Neural cell (in vitro differentiated cells): Measurements from ENCODE around the gene RAB11FIP3. TPM values are rescaled to one million over a fixed set of nuclear protein-coding genes. Genes with fewer than 3 reads are reported as not detected.

Experiments used
- H2AFZ ChIP-seq: fragments of 200-600, 300-800 bp; sonication (generic), shearing (Covaris generic); 2 replicates; pipeline ENCODE4 v1.6.0; 2014; ENCODE audit warnings: low read depth, mild to moderate bottlenecking, antibody characterized with exemption, low read length, moderate library complexity
- H3F3A ChIP-seq: fragments of 200-600 bp; shearing (Covaris generic); 2 replicates; pipeline ENCODE4 v1.6.1; 2016; ENCODE audit warnings: mild to moderate bottlenecking, moderate library complexity, mixed read lengths, antibody characterized with exemption, low read length; ENCODE audit not compliant: insufficient read depth, poor library complexity, severe bottlenecking
- H3K27ac ChIP-seq: fragments of 200-600, 300-800 bp; sonication (generic), shearing (Covaris generic); 2 replicates; pipeline ENCODE4 v1.5.1; 2014; ENCODE audit warnings: mild to moderate bottlenecking, low read length, moderate library complexity
- H3K27me3 ChIP-seq: fragments of 300-800, 200-600 bp; sonication (generic), shearing (Covaris generic); 2 replicates; pipeline ENCODE4 v1.6.0; 2014; ENCODE audit warnings: mild to moderate bottlenecking, low read depth, low read length, moderate library complexity; ENCODE audit not compliant: insufficient read depth
- H3K36me3 ChIP-seq: fragments of 300-800, 200-600 bp; sonication (generic), shearing (Covaris generic); 2 replicates; pipeline ENCODE4 v1.5.1; 2014; ENCODE audit warnings: mild to moderate bottlenecking, antibody characterized with exemption, low read length, moderate library complexity; ENCODE audit not compliant: insufficient read depth
- H3K4me2 ChIP-seq: fragments of 300-800, 200-600 bp; sonication (generic), shearing (Covaris generic); 2 replicates; pipeline ENCODE4 v1.6.0; 2014; ENCODE audit warnings: mild to moderate bottlenecking, low read length
- H3K4me3 ChIP-seq: fragments of 300-800, 200-600 bp; sonication (generic), shearing (Covaris generic); 2 replicates; pipeline ENCODE4 v1.5.1; 2014; ENCODE audit warnings: mild to moderate bottlenecking, low read length, moderate library complexity
- H3K79me2 ChIP-seq: fragments of 200-600 bp; shearing (Covaris generic); replicated peaks from 2 replicates; pipeline ENCODE4 v1.6.0; 2014; ENCODE audit warnings: mild to moderate bottlenecking, low read length, moderate library complexity; ENCODE audit not compliant: insufficient read depth
- H3K9ac ChIP-seq: fragments of 300-800, 200-600 bp; sonication (generic), shearing (Covaris generic); 2 replicates; pipeline ENCODE4 v1.6.1; 2016; ENCODE audit warnings: mild to moderate bottlenecking, low read length, mixed read lengths
- H3K9me2 ChIP-seq: fragments of 200-600 bp; shearing (Covaris generic); 2 replicates; pipeline ENCODE4 v1.6.1; 2016; ENCODE audit warnings: mild to moderate bottlenecking, low read length, mixed read lengths; ENCODE audit not compliant: insufficient read depth
- H3K9me3 ChIP-seq: fragments of 200-600, 300-800 bp; sonication (generic), shearing (Covaris generic); 2 replicates; pipeline ENCODE4 v1.6.1; 2016; ENCODE audit warnings: mild to moderate bottlenecking, mixed run types, low read length, moderate library complexity, mixed read lengths
- H4K20me1 ChIP-seq: fragments of 200-600 bp; shearing (Covaris generic); 2 replicates; pipeline ENCODE4 v1.6.1; 2016; ENCODE audit warnings: mild to moderate bottlenecking, mixed run types; ENCODE audit not compliant: insufficient read depth
- CTCF ChIP-seq: fragments of 450-650 bp; IDR thresholded peaks from 2 replicates; pipeline ENCODE4 v1.5.1; 2014; ENCODE audit warnings: antibody characterized with exemption, mild to moderate bottlenecking, moderate library complexity; ENCODE audit not compliant: poor library complexity, severe bottlenecking
- EP300 ChIP-seq: fragments of 450-650 bp; conservative IDR thresholded peaks from 2 replicates; pipeline ENCODE4 v1.6.1; 2014; ENCODE audit warnings: antibody characterized with exemption, mild to moderate bottlenecking, moderate library complexity; ENCODE audit not compliant: poor library complexity, severe bottlenecking
- EZH2 ChIP-seq: fragments of 200-600, 300-800 bp; shearing (Covaris generic), sonication (generic); IDR thresholded peaks from 2 replicates; pipeline ENCODE4 v1.6.1; 2014; ENCODE audit warnings: antibody characterized with exemption, low read length, borderline replicate concordance, mild to moderate bottlenecking; ENCODE audit not compliant: insufficient read depth, poor library complexity, severe bottlenecking
- MXI1 ChIP-seq: fragments of 450-650 bp; conservative IDR thresholded peaks from 2 replicates; pipeline ENCODE4 v1.6.1; 2014; ENCODE audit warnings: antibody characterized with exemption, mild to moderate bottlenecking; ENCODE audit not compliant: poor library complexity, severe bottlenecking
- POLR2AphosphoS5 ChIP-seq: IDR thresholded peaks from 2 replicates; pipeline ENCODE4 v1.6.1; 2012
- RAD21 ChIP-seq: fragments of 450-650 bp; conservative IDR thresholded peaks from 2 replicates; pipeline ENCODE4 v1.6.1; 2014; ENCODE audit warnings: antibody characterized with exemption, mild to moderate bottlenecking, moderate library complexity
- SMC3 ChIP-seq: fragments of 450-650 bp; conservative IDR thresholded peaks from 2 replicates; pipeline ENCODE4 v1.6.1; 2014; ENCODE audit warnings: antibody characterized with exemption, mild to moderate bottlenecking, moderate library complexity; ENCODE audit not compliant: poor library complexity
- TAF1 ChIP-seq: IDR thresholded peaks from 2 replicates; pipeline ENCODE4 v1.6.1; 2012; ENCODE audit warnings: low read depth
- polyA plus RNA-seq: library from polyadenylated mRNA; depleted of rRNA; stranded (reverse); fragments of >200 nt; gene quantifications from 2 replicates; pipeline ENCODE4 v1.2.3, GENCODE V29; 2014
- TF ChIP-seq, protein P1 (sequence below): IDR thresholded peaks from 2 replicates; pipeline ENCODE4 v1.6.1; 2012; ENCODE audit warnings: borderline replicate concordance

Gene RAB11FIP3
- polyA plus RNA-seq, 1 donor from 2014 or later: 55.0 TPM

GRCh38 chr16:378821-379182 lies 46.6 kb upstream of the RAB11FIP3 start:
- H3F3A ChIP-seq: no peaks in the 10 kb centered on the region
- no peak overlapping the region for H3K9ac ChIP-seq
- no peak overlapping the region for H3K27ac ChIP-seq
- no peaks in the 10 kb centered on the region for H3K36me3 ChIP-seq
- no peak overlapping the region for H3K4me3 ChIP-seq
- no peak for TF ChIP-seq EZH2
- TF ChIP-seq CTCF: no peak
- TF ChIP-seq MXI1: no peak
- no peak for TF ChIP-seq EP300
- TF ChIP-seq POLR2AphosphoS5: no peak
- TF ChIP-seq, protein P1, sequence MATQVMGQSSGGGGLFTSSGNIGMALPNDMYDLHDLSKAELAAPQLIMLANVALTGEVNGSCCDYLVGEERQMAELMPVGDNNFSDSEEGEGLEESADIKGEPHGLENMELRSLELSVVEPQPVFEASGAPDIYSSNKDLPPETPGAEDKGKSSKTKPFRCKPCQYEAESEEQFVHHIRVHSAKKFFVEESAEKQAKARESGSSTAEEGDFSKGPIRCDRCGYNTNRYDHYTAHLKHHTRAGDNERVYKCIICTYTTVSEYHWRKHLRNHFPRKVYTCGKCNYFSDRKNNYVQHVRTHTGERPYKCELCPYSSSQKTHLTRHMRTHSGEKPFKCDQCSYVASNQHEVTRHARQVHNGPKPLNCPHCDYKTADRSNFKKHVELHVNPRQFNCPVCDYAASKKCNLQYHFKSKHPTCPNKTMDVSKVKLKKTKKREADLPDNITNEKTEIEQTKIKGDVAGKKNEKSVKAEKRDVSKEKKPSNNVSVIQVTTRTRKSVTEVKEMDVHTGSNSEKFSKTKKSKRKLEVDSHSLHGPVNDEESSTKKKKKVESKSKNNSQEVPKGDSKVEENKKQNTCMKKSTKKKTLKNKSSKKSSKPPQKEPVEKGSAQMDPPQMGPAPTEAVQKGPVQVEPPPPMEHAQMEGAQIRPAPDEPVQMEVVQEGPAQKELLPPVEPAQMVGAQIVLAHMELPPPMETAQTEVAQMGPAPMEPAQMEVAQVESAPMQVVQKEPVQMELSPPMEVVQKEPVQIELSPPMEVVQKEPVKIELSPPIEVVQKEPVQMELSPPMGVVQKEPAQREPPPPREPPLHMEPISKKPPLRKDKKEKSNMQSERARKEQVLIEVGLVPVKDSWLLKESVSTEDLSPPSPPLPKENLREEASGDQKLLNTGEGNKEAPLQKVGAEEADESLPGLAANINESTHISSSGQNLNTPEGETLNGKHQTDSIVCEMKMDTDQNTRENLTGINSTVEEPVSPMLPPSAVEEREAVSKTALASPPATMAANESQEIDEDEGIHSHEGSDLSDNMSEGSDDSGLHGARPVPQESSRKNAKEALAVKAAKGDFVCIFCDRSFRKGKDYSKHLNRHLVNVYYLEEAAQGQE: no peak
- no peak for TF ChIP-seq SMC3
- TF ChIP-seq TAF1: no peak
- no peak for TF ChIP-seq RAD21
- H3K27me3 ChIP-seq: no peaks in the 10 kb centered on the region
- H3K9me2 ChIP-seq: no peaks in the 10 kb centered on the region
- peaks cover 4% of the 10 kb centered on the region for H4K20me1 ChIP-seq
- no peak overlapping the region for H2AFZ ChIP-seq
- H3K79me2 ChIP-seq: peaks cover 6% of the 10 kb centered on the region
- no peak overlapping the region for H3K4me2 ChIP-seq
- no peaks in the 10 kb centered on the region for H3K9me3 ChIP-seq

- H3K4me3 ChIP-seq: no peak overlapping the region
- TF ChIP-seq EP300 (no peak), EZH2 (no peak), RAD21 (no peak), CTCF (no peak), POLR2AphosphoS5 (no peak), MXI1 (no peak), SMC3 (no peak), TAF1 (no peak)
- TF ChIP-seq, protein P1: no peak
- H3K9me2 ChIP-seq: no peaks in the 10 kb centered on the region
- no peaks in the 10 kb centered on the region for H3K27me3 ChIP-seq
- H3K4me2 ChIP-seq: no peak overlapping the region
- no peak overlapping the region for H3K27ac ChIP-seq
- no peaks in the 10 kb centered on the region for H3K36me3 ChIP-seq
- H2AFZ ChIP-seq: no peak overlapping the region
- no peaks in the 10 kb centered on the region for H3K9me3 ChIP-seq
- no peaks in the 10 kb centered on the region for H3F3A ChIP-seq
- H4K20me1 ChIP-seq: peaks cover 4% of the 10 kb centered on the region
- H3K79me2 ChIP-seq: peaks cover 6% of the 10 kb centered on the region
- no peak overlapping the region for H3K9ac ChIP-seq
These were observed 46.1 kb upstream of the RAB11FIP3 start for GRCh38 chr16:379183-379960.
